Measurements from ENCODE around the gene MPV17L.
"Not testable (repeated sequence)": the region's sequence is repeated elsewhere in the genome, so short reads cannot be mapped to it uniquely, and the experiment has no call there.

DNA sequence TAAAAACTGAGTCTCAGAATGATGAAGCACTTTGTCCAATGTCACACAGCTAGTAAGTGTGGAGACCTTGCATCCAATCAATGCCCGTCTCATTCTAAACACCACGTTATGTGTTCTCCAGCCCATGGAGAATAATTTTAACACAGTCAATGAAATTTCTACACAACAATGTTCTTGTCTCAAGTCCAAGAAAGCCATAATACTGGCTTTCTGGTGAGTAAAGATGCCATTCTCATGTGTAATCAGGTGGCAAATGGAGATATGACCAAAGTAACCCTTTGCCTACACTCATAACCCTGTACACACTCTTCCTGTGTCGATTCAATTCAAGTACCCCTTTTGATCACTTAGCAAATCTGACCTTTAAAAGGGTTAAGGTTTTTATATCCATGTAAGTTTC, 12.7 kb upstream of the MPV17L start:
- not testable (repeated sequence) for TF ChIP-seq POLR2A (IDR thresholded peaks at IDR 0.05)
- TF ChIP-seq, protein P1, sequence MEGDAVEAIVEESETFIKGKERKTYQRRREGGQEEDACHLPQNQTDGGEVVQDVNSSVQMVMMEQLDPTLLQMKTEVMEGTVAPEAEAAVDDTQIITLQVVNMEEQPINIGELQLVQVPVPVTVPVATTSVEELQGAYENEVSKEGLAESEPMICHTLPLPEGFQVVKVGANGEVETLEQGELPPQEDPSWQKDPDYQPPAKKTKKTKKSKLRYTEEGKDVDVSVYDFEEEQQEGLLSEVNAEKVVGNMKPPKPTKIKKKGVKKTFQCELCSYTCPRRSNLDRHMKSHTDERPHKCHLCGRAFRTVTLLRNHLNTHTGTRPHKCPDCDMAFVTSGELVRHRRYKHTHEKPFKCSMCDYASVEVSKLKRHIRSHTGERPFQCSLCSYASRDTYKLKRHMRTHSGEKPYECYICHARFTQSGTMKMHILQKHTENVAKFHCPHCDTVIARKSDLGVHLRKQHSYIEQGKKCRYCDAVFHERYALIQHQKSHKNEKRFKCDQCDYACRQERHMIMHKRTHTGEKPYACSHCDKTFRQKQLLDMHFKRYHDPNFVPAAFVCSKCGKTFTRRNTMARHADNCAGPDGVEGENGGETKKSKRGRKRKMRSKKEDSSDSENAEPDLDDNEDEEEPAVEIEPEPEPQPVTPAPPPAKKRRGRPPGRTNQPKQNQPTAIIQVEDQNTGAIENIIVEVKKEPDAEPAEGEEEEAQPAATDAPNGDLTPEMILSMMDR (IDR thresholded peaks at IDR 0.05), result not testable (repeated sequence)

All from body of pancreas (tissue), 4 donors.